Uterus (tissue), 2 donors: ENCODE results near the gene SLC30A7.

Experiments
- POLR2A ChIP-seq, 2 donors: fragments of 450-650 bp; IDR thresholded peaks; one replicate each; pipeline ENCODE4 v1.6.1; 2016; ENCODE audit warnings: antibody characterized with exemption in 2 of 2, mild to moderate bottlenecking in 1 of 2, moderate library complexity in 1 of 2
- TF ChIP-seq, protein P1 (sequence below), 4 experiments: fragments of 200-600 bp in 2 of 4; fragments of 450-650 bp in 2 of 4; sonication (generic) in 2 of 4; IDR thresholded peaks; one replicate each; pipeline ENCODE4 v1.5.1; 2016 to 2019; ENCODE audit warnings: antibody characterized with exemption in 4 of 4, mild to moderate bottlenecking in 2 of 4, moderate library complexity in 1 of 4

DNA sequence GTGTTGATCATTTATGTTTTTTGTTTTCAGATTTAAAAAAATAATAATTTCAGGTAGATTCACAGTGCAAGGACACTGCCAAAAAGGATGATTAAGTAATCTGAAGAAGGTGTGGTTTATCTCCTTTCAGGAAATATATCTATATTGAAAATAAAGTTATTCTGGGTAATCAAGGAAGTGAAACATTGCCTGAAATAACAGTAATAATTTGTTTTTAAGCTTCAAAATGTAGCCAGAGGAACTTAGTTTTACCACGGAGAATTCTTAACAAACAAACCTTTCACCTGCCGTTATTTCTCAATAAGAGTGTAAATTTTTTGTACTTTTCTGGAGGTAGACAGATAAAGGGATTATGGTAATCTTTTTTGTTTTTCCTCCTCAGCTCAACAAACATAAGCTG, 132.6 kb downstream of the SLC30A7 start:
- TF ChIP-seq, protein P1, sequence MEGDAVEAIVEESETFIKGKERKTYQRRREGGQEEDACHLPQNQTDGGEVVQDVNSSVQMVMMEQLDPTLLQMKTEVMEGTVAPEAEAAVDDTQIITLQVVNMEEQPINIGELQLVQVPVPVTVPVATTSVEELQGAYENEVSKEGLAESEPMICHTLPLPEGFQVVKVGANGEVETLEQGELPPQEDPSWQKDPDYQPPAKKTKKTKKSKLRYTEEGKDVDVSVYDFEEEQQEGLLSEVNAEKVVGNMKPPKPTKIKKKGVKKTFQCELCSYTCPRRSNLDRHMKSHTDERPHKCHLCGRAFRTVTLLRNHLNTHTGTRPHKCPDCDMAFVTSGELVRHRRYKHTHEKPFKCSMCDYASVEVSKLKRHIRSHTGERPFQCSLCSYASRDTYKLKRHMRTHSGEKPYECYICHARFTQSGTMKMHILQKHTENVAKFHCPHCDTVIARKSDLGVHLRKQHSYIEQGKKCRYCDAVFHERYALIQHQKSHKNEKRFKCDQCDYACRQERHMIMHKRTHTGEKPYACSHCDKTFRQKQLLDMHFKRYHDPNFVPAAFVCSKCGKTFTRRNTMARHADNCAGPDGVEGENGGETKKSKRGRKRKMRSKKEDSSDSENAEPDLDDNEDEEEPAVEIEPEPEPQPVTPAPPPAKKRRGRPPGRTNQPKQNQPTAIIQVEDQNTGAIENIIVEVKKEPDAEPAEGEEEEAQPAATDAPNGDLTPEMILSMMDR (IDR thresholded peaks at IDR 0.05): no peak
- TF ChIP-seq POLR2A (IDR thresholded peaks at IDR 0.05): no peak
